Measurements from ENCODE around the gene OR52K1.

DNA sequence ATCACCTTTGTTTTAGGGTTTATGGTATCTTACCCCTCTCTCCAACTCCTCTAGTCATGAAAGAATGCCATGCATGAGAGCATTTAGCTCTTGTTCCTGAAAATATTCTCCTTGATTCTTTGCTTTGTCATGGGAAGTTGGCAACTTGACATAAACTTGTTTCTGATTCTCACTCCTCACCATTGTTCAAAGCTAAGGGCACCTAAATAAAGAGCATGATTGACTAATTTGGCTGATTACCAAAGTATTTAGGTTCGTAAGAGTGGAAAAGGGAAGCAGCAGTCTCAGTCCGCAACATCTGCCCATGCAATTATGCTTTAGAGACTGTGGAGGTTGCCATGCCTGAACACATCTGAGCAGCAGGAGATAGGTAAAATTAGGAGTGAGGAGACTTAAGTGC lies 26.4 kb downstream of the OR52K1 start:
- TF ChIP-seq EZH2 (IDR thresholded peaks at IDR 0.05; ENCODE audit: borderline replicate concordance, low read length) = no peak
- TF ChIP-seq, protein P1, sequence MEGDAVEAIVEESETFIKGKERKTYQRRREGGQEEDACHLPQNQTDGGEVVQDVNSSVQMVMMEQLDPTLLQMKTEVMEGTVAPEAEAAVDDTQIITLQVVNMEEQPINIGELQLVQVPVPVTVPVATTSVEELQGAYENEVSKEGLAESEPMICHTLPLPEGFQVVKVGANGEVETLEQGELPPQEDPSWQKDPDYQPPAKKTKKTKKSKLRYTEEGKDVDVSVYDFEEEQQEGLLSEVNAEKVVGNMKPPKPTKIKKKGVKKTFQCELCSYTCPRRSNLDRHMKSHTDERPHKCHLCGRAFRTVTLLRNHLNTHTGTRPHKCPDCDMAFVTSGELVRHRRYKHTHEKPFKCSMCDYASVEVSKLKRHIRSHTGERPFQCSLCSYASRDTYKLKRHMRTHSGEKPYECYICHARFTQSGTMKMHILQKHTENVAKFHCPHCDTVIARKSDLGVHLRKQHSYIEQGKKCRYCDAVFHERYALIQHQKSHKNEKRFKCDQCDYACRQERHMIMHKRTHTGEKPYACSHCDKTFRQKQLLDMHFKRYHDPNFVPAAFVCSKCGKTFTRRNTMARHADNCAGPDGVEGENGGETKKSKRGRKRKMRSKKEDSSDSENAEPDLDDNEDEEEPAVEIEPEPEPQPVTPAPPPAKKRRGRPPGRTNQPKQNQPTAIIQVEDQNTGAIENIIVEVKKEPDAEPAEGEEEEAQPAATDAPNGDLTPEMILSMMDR (conservative IDR thresholded peaks at IDR 0.05 in 1 of 2, IDR thresholded peaks at IDR 0.05 in 1 of 2; ENCODE audit: extremely low read depth in 1 of 2, insufficient read depth in 1 of 2, low read depth in 1 of 2, low read length in 2 of 2) = no peak

Measured in mammary epithelial cell (primary cell).